SKM-1 treated with dmso at 0.1 percent for 144 hours (cell line): Measurements from ENCODE around the gene JAKMIP3.

Source experiments
- DNase-seq: peaks from one replicate; lab custom pipeline; 2025; ENCODE audit not compliant: unreplicated experiment; lab: John Stamatoyannopoulos, UW

The JAKMIP3 gene

GRCh38 chr10:132109341-132110110 is 43.8 kb downstream of the JAKMIP3 start:
- no peak for DNase-seq

GRCh38 chr10:132110111-132110521 is 44.4 kb downstream of the JAKMIP3 start:
- no peak for DNase-seq

DNA sequence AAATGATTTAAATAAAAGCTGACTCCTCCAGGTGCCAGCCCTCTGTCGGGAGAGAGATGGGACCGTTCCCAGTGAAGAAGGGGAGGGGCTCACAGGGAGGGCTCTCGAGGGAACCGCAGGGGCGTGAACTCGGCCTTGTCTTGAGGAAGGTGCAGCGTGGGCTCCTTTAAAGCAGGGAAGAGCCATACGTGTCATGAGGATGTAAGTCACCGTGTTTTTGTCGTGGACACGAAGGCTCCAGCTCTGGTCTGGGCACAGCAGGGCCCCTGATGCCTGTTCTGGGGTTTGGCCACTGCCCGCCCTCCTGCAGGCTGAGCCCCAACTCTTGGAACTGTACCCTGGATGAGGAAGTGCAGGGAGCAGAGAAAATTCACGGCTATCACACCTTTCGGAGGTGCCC is 45.0 kb downstream of the JAKMIP3 start:
- no peak for DNase-seq

DNA sequence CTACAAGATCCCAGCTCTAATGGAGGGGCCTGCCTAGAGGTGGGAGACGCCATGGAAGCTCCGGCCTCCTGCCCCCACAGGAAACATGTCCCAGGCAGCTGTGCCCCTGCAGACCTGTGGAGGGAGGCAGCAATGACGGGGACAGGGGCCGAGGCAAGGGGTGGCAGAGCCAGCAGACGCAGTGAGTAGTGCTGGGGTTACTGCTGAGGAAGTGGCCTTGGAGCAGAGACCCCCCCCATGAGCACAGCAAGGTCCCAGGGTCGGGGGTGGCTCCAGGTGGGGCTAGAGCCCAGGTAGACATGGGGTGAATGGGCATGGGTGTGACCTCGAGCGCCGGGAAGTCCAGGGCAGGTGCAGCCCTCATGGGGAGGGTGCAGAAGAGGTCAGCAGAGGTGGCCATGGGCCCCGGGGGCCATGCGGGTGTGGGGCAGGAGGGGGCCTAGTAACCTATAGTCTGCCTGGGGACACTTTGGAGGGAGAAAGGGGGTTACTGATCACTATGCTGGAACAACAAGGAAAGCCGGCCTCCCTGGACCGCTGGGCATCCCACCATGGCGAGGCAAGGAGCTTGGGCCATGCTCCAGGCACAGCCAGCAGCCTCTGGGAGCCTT is 45.5 kb downstream of the JAKMIP3 start:
- no peak for DNase-seq

- no peak for DNase-seq
Observed at GRCh38 chr10:132111871-132112341, 46.2 kb downstream of the JAKMIP3 start.

- DNase-seq, result no peak
Observed at GRCh38 chr10:132112611-132113010, 46.9 kb downstream of the JAKMIP3 start.

- no peak for DNase-seq
Observed at GRCh38 chr10:132113206-132113605, 47.5 kb downstream of the JAKMIP3 start.

- DNase-seq, result no peak
Observed at GRCh38 chr10:132113766-132114365, 48.1 kb downstream of the JAKMIP3 start.

GRCh38 chr10:132114953-132115520 is 49.3 kb downstream of the JAKMIP3 start:
- DNase-seq, result no peak
